Common myeloid progenitor, CD34-positive (primary cell): ENCODE results near the gene C11orf98.

ENCODE experiments used
- CTCF ChIA-PET: fragments of 350-600 bp; sonication (Branson Sonifier 250); formaldehyde crosslinking; loops from one replicate; lab custom pipeline; 2021; ENCODE audit warnings: antibody characterized with exemption; lab: Charles Lee
- POLR2A ChIA-PET: fragments of 350-600 bp; sonication (Branson Sonifier 250); formaldehyde crosslinking; loops from one replicate; lab custom pipeline; 2021; ENCODE audit warnings: antibody characterized with exemption; lab: Charles Lee
- DNase-seq, 3 donors: peaks; one replicate each; pipeline versions ENCODE4 v3.0.0 to v3.0.0-alpha.2; 2013
- H3K27ac ChIP-seq, 2 experiments: 1 replicate in 1 of 2; 2 replicates in 1 of 2; pipeline ENCODE4 v1.7.0; 2013; ENCODE audit warnings: inconsistent platforms in 2 of 2, low read length in 2 of 2, mild to moderate bottlenecking in 2 of 2, low read depth in 1 of 2, moderate library complexity in 1 of 2; ENCODE audit not compliant: severe bottlenecking in 2 of 2, insufficient read depth in 1 of 2, poor library complexity in 1 of 2
- H3K27me3 ChIP-seq, 5 experiments: replicated peaks in 2 of 5; 1 replicate in 3 of 5; 2 replicates in 2 of 5; pipeline versions ENCODE4 v1.6.1 to v1.7.0; 2013; ENCODE audit warnings: low read length in 4 of 5, mild to moderate bottlenecking in 2 of 5, moderate library complexity in 2 of 5, inconsistent platforms in 1 of 5; ENCODE audit not compliant: insufficient read depth in 5 of 5, control insufficient read depth in 4 of 5
- H3K36me3 ChIP-seq, 4 experiments: 1 replicate in 2 of 4; 2 replicates in 2 of 4; pipeline versions ENCODE4 v1.6.1 to v1.7.0; 2013; ENCODE audit warnings: low read length in 3 of 4, control low read depth in 1 of 4, mild to moderate bottlenecking in 1 of 4; ENCODE audit not compliant: control insufficient read depth in 4 of 4, insufficient read depth in 4 of 4
- H3K4me1 ChIP-seq, 4 experiments: 1 replicate in 3 of 4; 2 replicates in 1 of 4; pipeline versions ENCODE4 v1.6.1 to v1.7.1; 2013; ENCODE audit warnings: low read length in 3 of 4, mild to moderate bottlenecking in 3 of 4, control low read depth in 1 of 4, inconsistent platforms in 1 of 4, moderate library complexity in 1 of 4; ENCODE audit not compliant: control insufficient read depth in 4 of 4, insufficient read depth in 4 of 4; ENCODE audit errors: control extremely low read depth in 1 of 4
- H3K4me3 ChIP-seq, 7 experiments: 1 replicate in 4 of 7; 2 replicates in 3 of 7; pipeline versions ENCODE4 v1.5.1 to v1.7.0; 2013; ENCODE audit warnings: mild to moderate bottlenecking in 7 of 7, low read length in 6 of 7, moderate library complexity in 6 of 7, inconsistent platforms in 2 of 7, low read depth in 2 of 7, control low read depth in 1 of 7; ENCODE audit not compliant: insufficient read depth in 4 of 7, control insufficient read depth in 1 of 7; ENCODE audit errors: extremely low read depth in 1 of 7
- H3K9me3 ChIP-seq, 5 experiments: 1 replicate in 4 of 5; 2 replicates in 1 of 5; pipeline versions ENCODE4 v1.6.1 to v1.7.1; 2013; ENCODE audit warnings: low read length in 4 of 5, mild to moderate bottlenecking in 2 of 5, inconsistent platforms in 1 of 5, low read depth in 1 of 5, moderate library complexity in 1 of 5; ENCODE audit not compliant: control insufficient read depth in 4 of 5, insufficient read depth in 2 of 5; ENCODE audit errors: control extremely low read depth in 1 of 5
- WGBS: methylation state at CpG from one replicate; pipeline ENCODE4 v1.1.5; 2013; ENCODE audit not compliant: insufficient coverage; 5-methylcytosine and 5-hydroxymethylcytosine counted together

The C11orf98 gene

GRCh38 chr11:62648967-62649364, 16.0 kb downstream of the C11orf98 start:
- no peak overlapping the region for H3K4me3 ChIP-seq
- no peaks in the 10 kb centered on the region for H3K9me3 ChIP-seq
- DNase-seq: no peak
- peaks cover 0 to 44% (median 33%) of the 10 kb centered on the region in 4 experiments for H3K4me1 ChIP-seq
- ChIA-PET CTCF (interaction anchor here (0.8 to 6.0 kb wide), 8 partner anchors 7 to 61 kb away, joined by 3 to 33 read pairs (median 4); partner anchors contain the start of genes C11orf98, CSKMT, LBHD1 and UQCC3), POLR2A (no interaction called here)
- 99% methylated on average over 9 of the region's 11 CpGs for WGBS
- no peak overlapping the region for H3K27ac ChIP-seq
- no peaks in the 10 kb centered on the region for H3K27me3 ChIP-seq
- peaks cover 8 to 40% (median 24%) of the 10 kb centered on the region in 4 experiments for H3K36me3 ChIP-seq

- H3K9me3 ChIP-seq: no peaks in the 10 kb centered on the region
- CTCF ChIA-PET: interaction anchor here (0.8 to 6.0 kb wide), 9 partner anchors 7 to 61 kb away, joined by 3 to 33 read pairs (median 4); partner anchors contain the start of genes C11orf98, CSKMT, LBHD1 and UQCC3
- H3K36me3 ChIP-seq: peaks cover 8 to 45% (median 24%) of the 10 kb centered on the region in 4 experiments
- H3K27me3 ChIP-seq: no peaks in the 10 kb centered on the region
- no peak overlapping the region for H3K27ac ChIP-seq
- POLR2A ChIA-PET: interaction anchor here (3.0 kb wide), 1 partner anchor 17 kb away, joined by 23 read pairs; the partner anchor contains the start of genes C11orf98 and CSKMT
- H3K4me1 ChIP-seq: peaks cover 0 to 40% (median 30%) of the 10 kb centered on the region in 4 experiments
- WGBS: 95% methylated on average over 23 of the region's 24 CpGs
- no peak overlapping the region for H3K4me3 ChIP-seq
- DNase-seq: no peak
Observed at GRCh38 chr11:62648185-62648966, 16.6 kb downstream of the C11orf98 start.

GRCh38 chr11:62647609-62648005, 17.4 kb downstream of the C11orf98 start:
- Histone ChIP-seq H3K9me3 (no peaks in the 10 kb centered on the region), H3K36me3 (peaks cover 11 to 51% (median 26%) of the 10 kb centered on the region in 4 experiments), H3K4me1 (peaks cover 0 to 36% (median 28%) of the 10 kb centered on the region in 4 experiments), H3K27me3 (no peaks in the 10 kb centered on the region), H3K27ac (no peak overlapping the region), H3K4me3 (no peak overlapping the region)
- DNase-seq: no peak
- POLR2A ChIA-PET: interaction anchor here (3.0 kb wide), 1 partner anchor 17 kb away, joined by 23 read pairs; the partner anchor contains the start of genes C11orf98 and CSKMT
- CTCF ChIA-PET: interaction anchor here (1.0 to 6.0 kb wide), 7 partner anchors 8 to 139 kb away, joined by 4 to 33 read pairs (median 4); partner anchors contain the start of genes C11orf98, CSKMT, LBHD1 and UQCC3
- WGBS: 100% methylated on average over 6 of the region's 6 CpGs

GRCh38 chr11:62646825-62647608, 18.0 kb downstream of the C11orf98 start:
- peak overlapping the region in 1 of 2 experiments; percentile 97 for H3K27ac ChIP-seq
- WGBS: 87% methylated on average over 25 of the region's 32 CpGs
- H3K4me1 ChIP-seq: peaks cover 0 to 31% (median 24%) of the 10 kb centered on the region in 4 experiments
- no peaks in the 10 kb centered on the region for H3K9me3 ChIP-seq
- POLR2A ChIA-PET: interaction anchor here (0.6 to 3.0 kb wide), 8 partner anchors 9 to 185 kb away, joined by 3 to 23 read pairs (median 4); partner anchors contain the start of genes B3GAT3, C11orf98, CSKMT and TUT1
- peak overlapping the region in 2 of 7 experiments; percentile 90 to 97 for H3K4me3 ChIP-seq
- DNase-seq: no peak
- H3K27me3 ChIP-seq: no peaks in the 10 kb centered on the region
- CTCF ChIA-PET: interaction anchor here (1.0 to 6.0 kb wide), 7 partner anchors 9 to 139 kb away, joined by 4 to 33 read pairs (median 12); partner anchors contain the start of genes C11orf98, CSKMT, LBHD1 and TUT1
- H3K36me3 ChIP-seq: peaks cover 13 to 53% (median 26%) of the 10 kb centered on the region in 4 experiments

- ChIA-PET CTCF (interaction anchor here (1.0 to 6.0 kb wide), 6 partner anchors 10 to 106 kb away, joined by 3 to 33 read pairs (median 12); partner anchors contain the start of genes B3GAT3, C11orf98, CSKMT and LBHD1), POLR2A (interaction anchor here (0.5 to 3.0 kb wide), 11 partner anchors 8 to 1624 kb away, joined by 3 to 23 read pairs (median 4); partner anchors contain the start of genes B3GAT3, C11orf98, CSKMT and TUT1)
- H3K36me3 ChIP-seq: peaks cover 13 to 53% (median 26%) of the 10 kb centered on the region in 4 experiments
- H3K4me1 ChIP-seq: peaks cover 0 to 25% (median 21%) of the 10 kb centered on the region in 4 experiments
- 0% methylated on average over 61 of the region's 73 CpGs for WGBS
- DNase-seq: peak; percentile 98 to 99 (median 99)
- peak within 1 kb of the TSS; percentile 93 to 97 for H3K27ac ChIP-seq
- H3K9me3 ChIP-seq: no peaks in the 10 kb centered on the region
- H3K27me3 ChIP-seq: no peaks in the 10 kb centered on the region
- H3K4me3 ChIP-seq: peak within 1 kb of the TSS; percentile 81 to 100 (median 92)
Observed at GRCh38 chr11:62645946-62646824, 18.8 kb downstream of the C11orf98 start, which contains the start of gene GANAB. Gene GANAB (minus strand): TSS chr11:62646613. CDS start chr11:62646599, 14 bp downstream.
